Dermis blood vessel endothelial cell (primary cell): ENCODE measurements around the gene TBC1D21. TPM values are rescaled to one million over a fixed set of nuclear protein-coding genes. Genes with fewer than 3 reads are reported as not detected.

Experiments
- DNase-seq: peaks from one replicate; pipeline ENCODE4 v3.0.0; 2010
- total RNA-seq: library from RNA; depleted of rRNA; stranded (reverse); fragments of >200 nt; gene quantifications from 2 replicates; pipeline ENCODE4 v1.2.3, GENCODE V29; 2014

The TBC1D21 gene
- total RNA-seq, 1 donor from 2014 or later: not detected

DNA sequence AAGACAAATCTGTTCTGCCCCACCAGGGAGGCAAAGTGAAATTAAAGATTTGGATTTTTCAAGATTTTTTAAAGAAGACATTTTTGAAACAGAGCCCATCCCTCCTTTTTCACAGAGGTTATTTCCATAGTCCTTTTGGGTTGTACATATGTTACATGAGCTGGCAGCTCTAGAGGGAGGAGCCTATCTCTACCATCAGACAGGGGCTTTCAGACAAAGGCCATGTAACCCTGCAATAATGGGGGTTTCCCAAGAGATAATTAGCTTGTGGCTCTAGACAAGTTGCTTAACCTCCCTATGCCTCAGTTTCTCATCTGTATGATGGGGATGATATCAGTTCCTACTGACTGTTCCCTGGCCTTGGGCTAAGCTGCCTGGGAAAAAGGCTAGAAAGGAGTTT is 8.0 kb upstream of the TBC1D21 start:
- no peak for DNase-seq

GRCh38 chr15:73865904-73866303 is 7.5 kb upstream of the TBC1D21 start:
- no peak for DNase-seq

GRCh38 chr15:73866481-73866880 is 6.9 kb upstream of the TBC1D21 start:
- DNase-seq: no peak

GRCh38 chr15:73866881-73867410 is 6.4 kb upstream of the TBC1D21 start:
- DNase-seq: no peak

DNA sequence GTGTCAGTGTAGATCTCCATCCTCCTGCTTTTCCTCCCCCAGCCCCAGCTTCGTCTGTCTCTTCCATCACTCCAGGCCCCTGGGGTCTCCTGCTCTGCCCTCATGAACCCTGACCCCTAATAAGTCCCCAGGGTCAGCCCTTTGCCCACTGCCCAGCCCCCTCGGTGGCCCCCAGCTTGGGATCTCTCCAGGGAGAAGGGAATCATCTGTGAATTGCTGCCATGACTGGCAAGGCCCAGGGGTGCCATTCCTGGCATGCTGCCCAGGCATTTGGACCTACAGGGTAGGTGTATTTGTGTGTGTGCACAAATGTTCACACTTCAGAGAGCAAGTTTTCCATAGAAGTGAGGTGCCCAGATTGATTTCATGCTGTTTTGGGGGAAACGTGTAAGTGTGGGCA is 5.9 kb upstream of the TBC1D21 start:
- no peak for DNase-seq

- DNase-seq: no peak
Observed at GRCh38 chr15:73867956-73868355, 5.4 kb upstream of the TBC1D21 start.

DNA sequence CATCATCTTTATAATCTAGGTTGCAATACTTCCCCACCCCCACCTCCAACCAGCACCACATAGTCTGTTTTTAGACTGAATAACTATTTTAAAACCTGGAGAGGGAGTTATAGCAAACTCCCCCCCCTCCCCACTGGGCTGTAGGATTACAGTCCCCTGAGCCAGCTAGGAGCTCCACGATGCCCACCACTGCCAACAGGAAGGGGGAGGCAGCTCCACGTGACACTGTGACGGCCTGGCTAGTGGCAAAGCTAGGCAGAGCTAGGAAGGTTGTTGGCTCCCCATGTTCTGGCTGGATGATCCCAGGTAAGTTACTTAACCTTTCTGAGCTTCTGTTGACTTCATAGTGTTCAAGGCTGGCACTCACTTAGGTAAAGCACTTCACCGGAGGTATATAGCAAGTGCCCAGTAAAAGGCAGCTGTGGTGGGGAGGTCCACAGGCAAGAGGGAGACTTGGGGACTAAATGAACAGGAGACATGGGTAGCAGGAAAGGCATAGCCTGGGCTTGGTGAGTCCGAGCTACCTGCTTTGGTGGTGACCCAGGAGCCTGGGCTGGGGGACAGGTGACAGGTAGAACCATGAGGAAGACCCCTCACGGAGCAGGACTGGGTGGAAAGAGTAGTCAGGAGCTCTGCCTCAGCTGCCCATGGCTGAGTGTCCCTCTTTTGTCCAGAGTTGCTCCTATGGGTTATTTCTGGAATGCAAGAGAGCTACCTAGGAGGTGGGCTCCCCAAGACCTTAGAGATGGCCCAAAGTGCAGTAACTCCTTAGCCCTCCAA is 4.0 kb upstream of the TBC1D21 start:
- DNase-seq: no peak

DNA sequence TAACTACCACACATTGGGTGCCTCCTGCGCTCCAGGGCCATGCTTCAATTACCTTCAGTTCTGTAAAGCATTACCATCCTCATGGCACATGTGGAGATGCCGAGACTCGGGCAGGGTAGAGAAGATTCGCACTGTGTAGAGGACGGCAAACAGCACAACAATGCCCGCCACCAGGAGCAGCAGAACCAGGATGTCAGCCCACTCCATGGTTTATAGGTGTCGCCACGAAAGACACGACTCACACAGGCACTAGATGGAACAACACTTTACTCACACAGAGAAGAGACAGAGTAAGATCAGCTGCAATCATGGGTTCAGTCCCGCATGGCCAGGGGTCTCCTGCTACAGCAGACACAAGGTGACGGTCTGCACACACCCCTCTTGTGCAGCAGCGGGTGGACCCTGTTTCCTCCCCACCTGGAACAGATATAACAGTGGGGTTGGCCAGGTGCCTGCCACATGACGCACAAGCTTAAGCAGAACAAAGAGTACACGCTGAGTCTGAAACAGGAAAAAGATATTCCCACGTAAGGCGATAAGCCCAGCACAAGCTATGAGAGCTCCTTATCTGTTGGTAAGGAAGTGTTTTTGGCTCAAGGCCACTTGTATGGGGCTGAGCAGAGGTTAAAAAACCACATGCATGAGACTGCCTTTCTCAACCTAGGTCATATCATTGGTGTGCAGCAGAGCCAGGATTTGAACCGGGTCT is 2.5 kb upstream of the TBC1D21 start:
- peak; percentile 83 for DNase-seq

DNA sequence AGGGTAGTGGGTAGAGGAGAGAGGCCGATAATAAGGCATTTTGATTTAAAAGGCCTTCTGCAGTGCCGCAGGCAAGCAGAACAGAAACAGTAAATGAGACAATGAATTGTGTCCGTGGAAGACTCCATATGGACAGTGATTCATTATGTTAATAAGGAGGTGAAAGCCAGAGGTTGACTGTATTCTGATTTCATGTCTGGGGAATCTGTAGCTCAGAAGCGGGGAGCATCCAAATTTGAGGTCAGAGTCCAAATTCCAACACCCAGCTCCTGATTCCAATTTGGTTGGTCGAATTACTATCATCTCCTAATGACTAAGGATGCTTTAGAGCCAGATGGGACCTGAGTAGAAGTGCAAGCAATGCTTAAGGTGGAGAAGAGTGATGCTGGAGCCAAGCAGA is 1.0 kb upstream of the TBC1D21 start:
- no peak for DNase-seq

DNA sequence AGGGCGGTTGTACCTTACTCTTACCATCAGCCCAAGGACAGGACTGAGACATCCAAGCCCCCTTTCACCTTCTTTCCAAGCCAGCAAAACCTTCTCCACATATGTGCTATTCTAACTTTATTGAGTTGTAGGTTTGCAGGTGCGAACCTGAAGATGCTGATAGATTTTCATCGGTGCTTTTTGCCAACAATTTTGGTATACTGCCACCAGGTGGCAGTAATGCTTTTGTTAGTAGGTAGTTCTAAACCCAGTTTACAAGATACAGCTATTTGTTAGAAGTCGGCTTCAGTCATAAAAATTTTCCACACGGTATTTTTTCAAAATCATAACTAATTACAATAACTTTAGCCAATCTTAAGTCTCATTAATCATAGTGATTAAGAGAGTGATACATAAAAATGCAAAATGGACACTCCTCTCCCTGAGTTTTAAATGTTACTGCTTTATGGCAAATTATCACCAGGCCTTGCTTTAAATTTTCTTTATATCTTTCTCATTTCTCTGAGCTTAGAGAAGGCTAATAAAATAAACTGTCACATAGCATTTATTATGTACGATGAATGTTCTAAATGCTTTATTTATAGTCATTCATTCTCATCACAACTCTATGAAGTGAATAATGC is 636 bp downstream of the TBC1D21 start:
- DNase-seq: peak; percentile 73

DNA sequence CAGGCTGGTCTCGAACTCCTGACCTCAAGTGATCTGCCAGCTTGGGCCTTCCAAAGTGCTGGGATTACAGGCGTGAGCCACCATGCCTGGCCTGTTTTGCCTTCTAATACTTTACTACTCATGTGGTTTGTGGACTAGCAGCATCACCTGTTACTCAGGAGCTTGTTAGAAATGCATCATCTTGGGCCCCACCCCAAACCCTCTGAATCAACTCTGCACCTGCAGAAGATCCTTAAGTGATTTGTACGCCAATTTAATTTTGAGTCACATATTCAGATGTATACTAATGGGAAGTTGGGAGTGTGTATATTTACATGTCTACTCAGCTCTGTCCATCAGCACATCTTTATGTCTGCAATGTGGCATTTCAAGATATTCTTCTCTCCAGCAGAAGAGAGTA is 6.1 kb downstream of the TBC1D21 start:
- DNase-seq: no peak

- DNase-seq: no peak
Observed at GRCh38 chr15:73881579-73882320, 8.4 kb downstream of the TBC1D21 start.

DNA sequence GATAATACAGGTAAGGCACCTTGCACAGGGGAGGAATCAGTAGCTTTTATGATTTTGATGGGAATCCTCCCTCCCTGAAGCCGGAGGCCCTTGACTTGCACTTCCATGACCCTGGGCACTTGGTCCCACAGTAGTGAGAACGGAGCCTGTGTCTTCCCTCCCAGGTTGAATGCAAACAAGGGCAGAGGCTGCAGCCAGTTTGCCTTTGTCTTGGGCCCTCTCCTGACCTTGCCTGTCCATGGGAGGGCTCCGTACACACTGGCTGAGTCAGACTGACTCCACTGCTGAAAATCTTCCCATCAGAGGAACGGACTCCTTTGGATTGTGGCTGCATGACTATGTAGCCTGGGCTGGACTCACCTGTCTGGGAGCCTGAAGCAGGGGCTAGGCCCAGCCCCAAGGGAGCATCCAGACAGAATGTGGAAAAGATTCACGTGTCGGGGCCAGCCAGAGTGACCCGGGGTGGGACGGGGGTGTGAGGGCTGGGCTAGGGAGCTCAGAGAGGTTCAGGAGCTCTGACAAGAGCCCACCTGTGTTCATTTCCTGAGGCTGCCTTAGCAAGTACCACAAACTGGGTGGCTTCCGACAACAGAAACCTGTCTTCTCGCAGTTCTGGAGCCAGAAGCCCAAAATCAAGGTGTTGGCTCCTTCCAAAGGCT is 9.5 kb downstream of the TBC1D21 start:
- no peak for DNase-seq

GRCh38 chr15:73884159-73884558 is 10.8 kb downstream of the TBC1D21 start:
- no peak for DNase-seq

DNA sequence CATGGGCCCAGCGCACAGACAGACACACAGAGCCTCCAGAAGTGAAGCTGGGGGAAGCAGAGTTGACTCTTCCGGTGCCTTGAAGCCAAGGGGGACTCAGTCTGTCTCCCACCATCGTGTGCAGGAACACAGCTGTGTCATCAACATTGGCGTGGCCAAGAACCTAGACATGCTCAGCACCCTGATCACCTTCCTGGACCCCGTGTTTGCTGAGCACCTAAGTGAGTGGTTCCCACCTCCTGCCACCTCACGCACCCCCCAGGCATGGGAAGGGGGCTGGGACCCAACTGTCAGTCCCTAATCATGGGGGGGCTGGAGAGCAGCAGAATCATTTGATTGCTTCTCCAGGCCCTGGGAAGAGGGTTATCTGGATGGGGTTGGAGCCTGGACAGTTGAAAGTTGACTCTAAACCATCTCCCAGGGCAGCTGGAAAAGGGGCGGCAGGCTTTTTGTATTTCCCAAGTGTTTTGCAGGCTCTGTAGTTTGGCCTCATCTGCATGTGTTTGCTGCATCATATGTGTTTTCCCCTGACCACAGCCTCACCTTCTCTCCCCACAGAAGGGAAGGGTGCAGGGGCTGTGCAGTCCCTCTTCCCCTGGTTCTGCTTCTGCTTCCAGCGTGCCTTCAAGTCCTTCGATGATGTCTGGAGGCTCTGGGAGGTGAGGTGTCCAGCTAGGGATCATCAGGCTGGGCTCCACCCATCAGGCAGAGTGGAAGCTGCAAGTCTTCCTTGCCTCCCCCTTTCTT is 12.8 kb downstream of the TBC1D21 start:
- no peak for DNase-seq

GRCh38 chr15:73886717-73887345 is 13.5 kb downstream of the TBC1D21 start:
- no peak for DNase-seq

DNA sequence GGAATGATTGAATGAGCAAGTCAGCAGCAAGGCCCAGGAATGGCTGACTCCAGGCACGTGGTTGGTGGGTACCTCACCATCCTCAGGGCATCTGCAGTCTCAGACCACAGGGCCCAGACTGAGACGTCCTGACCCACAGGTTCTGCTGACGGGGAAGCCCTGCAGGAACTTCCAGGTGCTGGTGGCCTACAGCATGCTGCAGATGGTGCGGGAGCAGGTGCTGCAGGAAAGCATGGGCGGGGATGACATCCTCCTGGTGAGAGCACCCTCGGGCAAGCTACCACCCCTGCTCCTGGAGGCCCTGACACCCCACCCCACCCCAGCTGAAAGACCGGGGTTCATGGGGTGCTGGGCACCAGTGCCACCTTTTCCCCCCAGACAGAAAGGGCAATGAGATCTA is 14.1 kb downstream of the TBC1D21 start:
- DNase-seq: no peak

GRCh38 chr15:73888224-73889041 is 15.1 kb downstream of the TBC1D21 start:
- DNase-seq: no peak

GRCh38 chr15:73889053-73889761 is 15.8 kb downstream of the TBC1D21 start:
- no peak for DNase-seq

GRCh38 chr15:73889762-73890124 is 16.4 kb downstream of the TBC1D21 start:
- DNase-seq: no peak
